SHP77 treated with DMSO at 0.1 percent for 48 hours (cell line): ENCODE data around the gene MAP7D1.
A peak's percentile ranks its signal among the peaks of the same experiment; 100 is the strongest.
"Not testable (repeated sequence)": the region's sequence is repeated elsewhere in the genome, so short reads cannot be mapped to it uniquely, and the experiment has no call there.

ENCODE experiments used
- DNase-seq: peaks from one replicate; lab custom pipeline; 2025; lab: John Stamatoyannopoulos, UW

The MAP7D1 gene

DNA sequence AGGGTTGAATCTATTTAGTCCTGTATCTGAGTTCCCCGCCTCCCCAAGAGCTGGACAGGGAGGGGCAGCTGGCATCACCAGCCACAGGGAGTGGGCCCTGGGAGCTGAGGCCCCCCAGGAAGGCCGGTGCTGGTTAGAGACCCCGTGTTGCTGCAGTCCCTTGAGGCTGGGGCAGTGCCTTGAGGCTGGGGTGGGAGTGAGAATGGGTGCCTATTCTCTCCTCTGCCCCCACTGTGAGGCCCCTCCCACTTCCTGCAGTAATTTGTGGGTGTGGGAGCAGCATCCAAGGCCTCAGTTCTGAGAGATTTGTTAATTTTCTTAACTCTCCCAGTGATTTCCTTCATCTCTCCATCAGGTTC, 4.1 kb upstream of the MAP7D1 start:
- DNase-seq: no peak

DNA sequence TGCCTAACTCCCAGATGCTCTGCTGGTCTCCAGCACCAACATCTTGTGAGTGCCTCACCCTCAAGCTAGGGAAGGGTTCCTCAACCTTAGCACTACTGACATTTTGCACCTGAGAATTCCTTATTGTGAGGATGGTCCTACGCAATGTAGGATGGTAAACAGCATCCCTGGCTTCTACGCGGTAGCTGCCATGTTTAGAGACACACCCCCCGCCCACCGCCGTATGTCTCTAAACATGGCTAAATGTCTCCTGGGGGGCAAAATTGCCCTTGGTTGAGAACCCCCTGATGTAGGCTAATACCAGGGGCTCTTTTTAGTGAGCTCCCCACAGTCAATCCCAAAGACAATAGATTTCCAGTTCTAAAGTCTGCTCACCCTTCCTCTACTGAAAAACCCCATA, 2.5 kb upstream of the MAP7D1 start:
- DNase-seq: no peak

DNA sequence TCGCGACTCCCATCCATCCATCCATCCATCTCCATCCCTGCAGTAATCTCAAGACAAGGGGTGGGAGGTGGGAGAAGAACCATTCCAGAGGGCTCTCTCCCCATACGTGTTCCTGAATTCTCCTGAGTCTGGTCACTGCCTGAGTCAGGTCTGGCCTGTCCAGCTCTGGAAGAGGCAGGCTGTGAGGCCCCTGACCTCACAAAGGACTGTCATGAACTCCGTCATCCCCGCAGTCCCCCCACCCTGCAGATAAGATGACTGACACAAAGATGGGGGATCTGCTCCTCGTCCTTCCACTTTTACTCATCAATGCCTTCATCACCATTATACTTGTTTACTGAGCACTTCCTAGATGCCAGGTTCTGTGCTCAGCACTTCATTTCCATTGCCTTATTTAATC, 1.6 kb upstream of the MAP7D1 start:
- no peak for DNase-seq

DNA sequence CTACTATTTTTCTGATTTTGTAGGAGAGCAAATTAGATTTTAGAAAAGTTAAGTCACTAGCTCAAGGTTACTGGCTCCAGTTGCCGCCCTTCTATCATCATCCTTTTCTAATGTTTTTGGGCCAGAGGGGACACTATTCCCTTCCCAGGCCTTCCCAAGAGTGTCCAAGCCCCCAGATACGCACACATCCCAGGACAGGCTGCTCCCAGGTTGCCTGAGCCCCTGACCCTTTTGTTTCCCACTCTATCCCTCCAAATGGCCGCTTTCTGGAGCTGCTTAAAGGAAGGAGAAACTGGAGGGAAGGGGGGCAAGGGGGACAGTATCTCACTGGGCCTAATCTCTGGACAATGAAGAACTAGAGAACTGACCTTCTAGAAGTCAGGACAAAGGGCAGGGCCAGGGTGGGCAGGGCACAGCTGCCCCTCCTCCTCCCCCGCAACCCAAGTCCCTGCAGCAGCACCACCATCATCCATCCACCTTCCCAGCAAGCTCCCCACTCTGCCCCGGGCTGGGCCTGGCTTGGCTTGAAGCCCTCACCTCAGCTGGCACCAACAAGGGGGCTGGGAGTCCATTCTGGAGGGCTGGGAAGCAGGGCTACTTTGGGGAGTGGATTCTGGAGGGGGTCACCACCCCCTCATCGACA, 1.1 kb upstream of the MAP7D1 start:
- DNase-seq: no peak

DNA sequence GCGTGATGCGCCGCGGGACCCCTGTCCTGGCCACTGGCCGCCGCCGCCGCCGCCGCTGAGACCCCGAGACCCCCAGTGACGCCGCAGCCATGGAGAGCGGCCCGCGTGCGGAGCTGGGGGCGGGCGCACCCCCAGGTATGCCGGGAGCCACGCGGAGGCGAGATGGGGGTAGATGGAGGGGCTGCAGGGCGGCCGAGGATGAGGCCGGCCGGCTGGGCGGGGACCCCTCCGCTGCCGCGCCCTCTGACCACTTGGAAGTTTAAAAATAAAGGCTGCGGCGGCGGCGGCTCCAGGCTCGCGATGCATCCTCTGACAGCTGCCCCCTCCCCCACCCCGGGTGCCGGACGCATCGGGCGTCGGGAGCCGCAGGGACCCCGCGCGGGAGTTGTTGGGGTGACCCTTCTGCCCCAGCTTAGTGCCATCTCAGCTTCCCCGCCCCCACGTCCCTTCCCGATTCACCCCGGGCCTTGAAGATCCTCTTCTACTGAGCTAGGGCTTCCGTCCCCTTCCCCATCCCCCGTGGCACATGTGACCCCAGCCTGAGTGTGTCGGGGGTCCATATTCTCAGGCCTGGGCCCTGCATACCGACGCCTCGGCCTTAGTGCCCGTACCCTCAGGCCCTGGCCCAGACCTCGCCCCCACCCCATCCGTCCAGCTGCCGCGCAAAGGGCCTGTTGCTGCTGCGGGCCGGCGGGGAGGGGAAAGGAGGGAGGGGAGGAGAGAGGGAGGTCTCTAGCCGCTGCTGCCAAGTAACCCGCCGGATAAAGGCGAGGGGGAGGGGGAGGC, 562 bp downstream of the MAP7D1 start:
- peak; percentile 38 for DNase-seq

DNA sequence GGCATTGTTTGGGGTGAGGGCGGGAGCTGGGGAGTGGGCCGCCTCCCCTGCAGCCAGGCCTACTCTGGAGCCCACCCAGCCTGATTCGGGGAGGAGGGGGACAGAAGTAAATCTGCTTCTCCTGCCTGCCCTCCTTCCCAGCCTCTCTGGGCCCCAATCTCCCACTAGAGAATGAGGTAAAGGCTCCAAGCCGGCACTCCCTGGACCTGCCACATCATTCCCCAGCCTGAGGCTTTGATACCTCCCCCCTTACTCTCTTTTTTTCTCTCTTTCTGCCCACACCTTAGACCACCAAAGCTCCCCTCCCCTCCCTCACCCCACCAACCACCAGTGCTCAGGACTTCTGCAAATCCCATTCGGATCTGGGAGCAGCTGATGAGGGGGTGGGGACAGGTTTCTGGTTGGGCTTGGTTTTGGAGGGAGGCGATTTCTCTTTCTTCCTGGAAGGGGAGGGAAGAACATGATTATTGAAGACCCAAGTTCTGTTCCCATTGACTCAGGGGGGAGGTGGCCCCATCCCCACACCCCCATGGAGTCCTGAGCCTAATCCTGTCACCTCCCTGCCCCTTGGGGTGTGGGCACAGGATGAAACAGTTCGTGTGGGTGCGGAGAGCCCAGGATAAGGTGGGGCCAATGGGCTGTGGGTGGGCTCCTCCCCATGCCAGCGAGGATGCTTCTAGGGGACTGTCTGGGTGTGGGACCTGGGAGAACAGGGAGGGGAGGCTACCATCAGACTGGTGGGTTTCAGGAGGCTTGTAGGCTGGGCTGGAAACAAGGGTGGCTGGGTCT, 1.3 kb downstream of the MAP7D1 start:
- no peak for DNase-seq

DNA sequence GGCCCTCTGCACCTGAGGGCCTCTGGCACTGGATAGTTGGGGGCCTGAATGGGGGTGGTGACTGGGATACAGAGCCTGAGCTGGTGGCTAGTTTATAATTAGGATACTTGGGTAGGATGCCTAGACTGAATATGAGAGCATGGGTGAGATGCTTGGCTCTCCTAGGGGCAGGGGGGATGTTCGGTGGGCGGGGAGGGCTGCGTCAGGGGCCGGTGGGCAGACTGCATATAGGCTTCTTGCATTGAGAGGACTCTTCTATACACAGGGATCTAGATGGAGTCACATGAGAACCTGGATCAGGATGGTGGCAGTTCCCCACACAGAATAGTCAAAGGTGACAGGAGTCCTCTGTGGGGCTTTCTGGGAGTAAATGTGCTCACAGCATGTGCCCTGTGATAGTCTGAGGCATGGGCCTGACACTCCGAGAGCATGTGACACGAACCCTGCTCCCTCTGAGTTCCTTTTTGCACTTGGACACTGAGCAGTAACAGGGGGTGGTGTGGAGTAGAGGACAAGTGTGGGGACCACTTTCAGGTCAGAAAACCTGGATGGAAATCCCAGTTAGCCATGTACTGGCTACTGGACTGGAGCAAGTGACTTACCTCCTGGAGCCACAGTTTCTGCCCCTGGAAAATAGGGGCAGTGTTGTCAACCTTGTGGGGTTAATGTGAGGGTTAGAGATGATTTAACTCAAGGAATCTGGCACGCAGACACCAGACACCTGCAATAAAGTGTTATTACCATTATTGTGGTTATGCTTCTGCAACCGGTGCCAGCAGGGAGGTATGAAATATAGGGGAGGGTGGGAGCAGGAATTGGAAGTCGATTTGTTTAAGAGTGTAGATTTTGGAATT, 2.2 kb downstream of the MAP7D1 start:
- no peak for DNase-seq

DNA sequence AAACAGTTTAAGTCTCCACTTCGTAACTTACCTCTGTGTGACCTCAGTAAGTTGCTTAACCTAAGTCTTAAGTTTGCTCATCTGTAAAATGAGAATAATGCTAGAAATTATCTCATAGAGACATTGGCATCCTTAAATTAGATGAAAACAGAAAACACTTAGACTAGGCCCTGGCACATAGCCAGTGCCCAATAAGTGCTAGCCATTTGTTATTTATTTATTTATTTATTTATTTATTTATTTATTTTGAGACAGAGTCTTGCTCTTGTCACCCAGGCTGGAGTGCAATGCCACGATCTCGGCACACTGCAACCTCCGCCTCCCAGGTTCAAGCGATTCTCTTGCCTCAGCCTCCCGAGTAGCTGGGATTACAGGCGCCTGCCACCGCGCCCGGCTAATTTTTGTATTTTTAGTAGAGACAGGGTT, 2.9 kb downstream of the MAP7D1 start:
- DNase-seq: not testable (repeated sequence)

DNA sequence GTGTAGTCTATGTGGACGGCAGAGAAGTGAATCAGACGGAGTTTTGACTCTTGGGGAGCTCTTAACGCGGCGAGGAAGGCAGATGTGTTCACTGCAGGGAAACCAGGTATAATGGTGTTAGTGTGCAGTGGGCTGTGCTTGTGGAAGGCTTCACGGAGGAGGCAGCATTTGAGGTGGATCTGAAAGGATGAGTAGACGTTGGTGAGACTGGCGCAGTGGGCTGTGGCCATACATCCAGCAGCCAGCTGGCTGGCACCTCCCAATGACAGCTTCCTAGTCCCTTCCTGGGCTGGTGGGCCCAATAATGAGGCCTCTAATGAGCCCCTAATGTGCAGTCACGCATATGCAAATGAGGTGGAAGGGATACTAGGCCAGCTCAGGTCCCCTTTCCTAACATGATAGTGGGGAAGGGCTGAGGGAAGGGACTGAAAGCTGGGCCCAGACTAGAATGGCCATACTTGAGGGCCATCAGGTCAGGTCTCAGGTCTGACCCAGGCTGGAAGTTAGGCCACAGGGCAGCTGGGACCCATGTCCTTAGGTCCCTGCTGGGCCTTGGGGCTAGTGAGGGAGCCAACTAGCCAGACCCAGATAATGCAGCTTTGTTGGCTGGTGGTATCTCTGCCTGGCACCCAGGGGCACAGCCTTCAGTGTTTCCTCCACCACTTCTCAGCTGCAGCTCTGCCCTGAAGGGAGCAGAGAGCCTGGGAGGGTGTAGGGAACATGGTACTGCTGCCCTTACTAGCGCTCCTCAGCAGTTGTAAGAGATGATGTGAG, 3.8 kb downstream of the MAP7D1 start:
- no peak for DNase-seq

DNA sequence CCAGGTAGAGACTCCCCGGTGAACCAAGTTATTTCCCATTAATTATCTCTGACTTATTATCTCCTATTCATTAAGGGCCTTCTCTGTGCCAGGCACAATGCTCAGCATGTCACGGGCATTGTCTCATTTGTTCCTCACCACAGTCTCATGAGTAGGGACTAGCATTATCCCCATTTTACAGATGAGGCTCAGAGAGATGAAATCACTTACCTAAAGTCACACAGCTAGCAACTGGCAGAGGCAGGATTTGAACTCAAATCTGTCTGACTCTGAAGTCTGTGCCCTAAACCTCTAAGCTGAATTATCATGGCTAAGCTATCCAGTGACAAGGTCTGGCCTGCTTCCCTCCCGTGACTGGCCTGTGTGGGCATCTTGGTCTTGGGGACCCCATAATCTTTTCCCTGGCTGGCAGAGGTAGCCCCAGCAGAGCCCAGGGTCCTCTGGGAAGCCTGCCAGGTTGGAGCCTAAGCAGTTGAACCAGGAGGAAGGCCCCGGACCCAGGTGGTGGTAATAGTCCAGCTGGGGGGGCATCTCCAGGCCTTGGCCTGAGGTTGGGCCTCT, 4.5 kb downstream of the MAP7D1 start:
- no peak for DNase-seq

DNA sequence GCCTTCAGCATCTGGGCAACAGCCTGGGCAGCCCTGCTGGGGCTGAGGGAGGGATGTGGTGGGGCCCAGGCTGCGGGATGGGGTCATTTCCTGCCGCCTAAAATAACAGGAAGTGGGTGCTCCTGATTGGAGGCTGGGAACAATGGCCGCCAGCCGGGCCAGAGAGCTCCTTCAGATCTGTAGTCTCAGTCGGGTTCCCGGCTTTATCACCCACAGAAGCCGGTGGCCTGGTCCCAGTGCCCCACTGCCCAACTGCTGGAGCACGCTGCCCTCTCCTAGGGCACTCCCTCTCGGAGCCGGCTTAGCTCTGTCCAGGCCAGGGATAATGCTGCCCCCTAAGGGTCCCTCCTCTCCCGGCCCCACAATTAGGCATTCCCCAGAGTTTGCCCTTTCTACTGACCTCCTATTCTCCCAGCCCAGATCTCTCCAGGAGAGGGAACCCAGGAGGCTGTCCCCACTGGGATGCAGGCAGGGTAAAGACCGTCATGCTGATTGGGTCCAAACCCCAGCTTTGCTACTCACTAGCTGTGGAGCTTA, 5.1 kb downstream of the MAP7D1 start:
- peak; percentile 26 for DNase-seq

DNA sequence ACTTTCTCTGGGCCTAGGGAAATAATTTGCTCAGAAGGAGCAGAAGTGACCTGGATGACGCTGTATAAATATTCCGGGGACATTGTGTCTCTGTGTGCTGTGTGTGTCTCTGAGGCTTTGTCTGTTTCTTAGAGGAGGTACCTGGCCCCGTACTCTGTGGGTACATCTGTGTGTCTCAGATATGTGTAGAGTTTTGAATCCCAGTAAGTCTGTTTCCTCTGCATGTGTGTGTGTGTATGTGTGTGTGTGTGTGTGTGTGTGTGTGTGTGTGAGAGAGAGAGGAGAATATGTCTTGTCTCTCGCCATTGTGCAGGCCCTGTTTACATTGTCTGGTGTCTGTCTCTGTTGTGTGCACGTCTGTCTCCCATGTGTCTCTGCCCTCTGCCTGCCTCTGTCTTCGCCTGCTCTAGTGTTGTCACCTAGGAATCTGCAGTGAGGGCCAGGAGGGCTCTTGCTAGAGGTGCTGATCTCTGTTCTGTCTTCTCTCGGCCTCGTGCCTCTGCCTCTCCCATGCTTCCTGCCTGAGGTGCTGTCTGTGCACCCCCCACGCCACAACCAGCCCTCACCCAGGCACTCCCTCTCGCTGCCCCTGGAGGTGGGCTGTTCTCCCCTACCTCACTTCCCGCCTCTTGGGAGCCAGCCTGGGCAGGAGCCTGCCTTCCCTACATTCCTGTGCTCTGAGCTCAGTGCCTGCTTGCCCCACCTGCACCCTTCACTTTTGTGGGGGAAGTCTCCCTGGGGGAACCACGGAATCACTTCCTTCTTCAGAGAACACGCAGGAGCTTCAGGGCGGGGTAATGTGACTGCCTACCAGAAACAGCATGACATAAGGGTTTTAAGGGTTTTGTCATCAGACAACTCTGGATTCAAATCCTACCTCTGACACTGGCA, 5.9 kb downstream of the MAP7D1 start:
- no peak for DNase-seq

DNA sequence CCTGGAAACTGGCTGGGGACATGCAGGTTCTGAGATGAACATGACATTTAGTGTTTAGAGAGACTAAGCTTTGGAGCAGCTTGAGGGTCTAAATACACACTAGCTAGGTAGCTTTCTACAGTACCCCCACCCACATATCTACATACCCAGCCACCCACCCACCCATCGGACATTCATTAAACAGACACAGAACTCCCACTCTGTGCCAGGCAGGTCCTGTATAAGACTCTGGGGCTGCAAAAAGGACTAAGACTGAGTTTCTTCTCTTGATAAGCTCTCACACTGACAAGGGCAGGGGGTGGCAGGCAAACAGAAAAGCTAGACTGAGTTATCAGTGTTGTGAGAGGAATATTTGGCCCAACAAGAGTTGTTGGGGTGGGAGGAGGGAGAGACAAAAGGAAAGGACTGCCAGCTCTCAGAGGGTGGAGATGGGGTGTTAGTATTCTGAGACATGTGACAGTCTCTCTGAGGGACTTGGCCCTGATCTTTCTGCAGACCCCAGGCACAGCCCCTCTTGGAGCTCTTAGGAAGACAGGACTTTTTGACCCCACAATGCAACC, 6.8 kb downstream of the MAP7D1 start:
- DNase-seq: no peak

DNA sequence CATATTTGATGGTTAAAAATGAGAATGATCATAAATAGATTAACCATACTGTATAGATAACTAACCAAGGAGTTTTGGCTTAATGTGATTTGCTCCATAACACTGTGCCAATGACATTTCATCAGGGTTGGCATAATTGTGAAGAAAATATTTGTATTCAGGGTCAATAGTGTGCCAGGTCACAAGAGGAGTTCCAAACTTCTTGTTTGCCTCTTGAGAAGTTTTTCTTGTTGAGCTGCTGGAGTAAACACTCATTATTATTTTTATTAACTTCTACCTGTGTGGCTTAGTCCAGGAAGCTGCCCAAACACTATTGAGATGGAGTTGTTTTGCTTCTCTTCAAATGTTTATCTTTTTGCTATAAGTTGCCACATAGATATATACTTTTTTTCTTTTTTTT, 7.5 kb downstream of the MAP7D1 start:
- no peak for DNase-seq

DNA sequence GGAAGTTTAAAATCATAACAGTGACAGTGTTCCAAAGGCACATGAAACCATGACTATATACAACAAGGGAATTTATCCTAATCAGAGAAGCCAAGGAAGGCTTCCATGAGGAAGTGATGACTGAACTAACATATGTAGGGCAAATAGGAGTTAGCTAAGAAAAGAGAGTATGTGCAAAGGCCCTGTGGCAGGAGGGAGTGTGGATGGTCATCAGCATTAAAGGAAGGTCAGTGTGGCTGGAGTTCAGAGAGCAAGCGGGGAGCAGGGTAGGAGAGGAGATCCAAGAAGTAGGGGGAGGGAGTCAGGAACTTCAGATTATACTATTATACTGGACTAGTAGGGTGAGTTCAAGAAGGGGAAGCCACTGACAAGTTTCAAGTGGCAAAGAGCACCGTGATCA, 8.4 kb downstream of the MAP7D1 start:
- no peak for DNase-seq

DNA sequence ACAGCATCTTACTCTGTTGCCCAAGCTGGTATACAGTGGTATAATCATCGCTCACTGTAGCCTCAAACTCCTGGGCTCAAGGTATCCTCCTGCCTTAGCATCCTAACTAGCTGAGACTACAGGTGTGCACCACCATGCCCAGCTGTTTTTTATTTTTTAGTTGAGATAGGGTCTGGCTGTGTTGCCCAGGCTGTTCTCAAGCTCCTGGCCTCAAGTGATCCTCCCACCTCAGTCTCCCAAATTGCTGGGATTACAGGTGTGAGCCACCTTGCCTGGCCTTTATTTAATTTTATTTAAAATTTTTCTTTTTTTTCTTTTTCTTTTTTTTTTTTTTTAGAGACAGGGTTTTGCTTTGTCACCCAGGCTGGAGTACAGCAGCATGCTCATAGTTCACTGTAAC, 9.2 kb downstream of the MAP7D1 start:
- no peak for DNase-seq

DNA sequence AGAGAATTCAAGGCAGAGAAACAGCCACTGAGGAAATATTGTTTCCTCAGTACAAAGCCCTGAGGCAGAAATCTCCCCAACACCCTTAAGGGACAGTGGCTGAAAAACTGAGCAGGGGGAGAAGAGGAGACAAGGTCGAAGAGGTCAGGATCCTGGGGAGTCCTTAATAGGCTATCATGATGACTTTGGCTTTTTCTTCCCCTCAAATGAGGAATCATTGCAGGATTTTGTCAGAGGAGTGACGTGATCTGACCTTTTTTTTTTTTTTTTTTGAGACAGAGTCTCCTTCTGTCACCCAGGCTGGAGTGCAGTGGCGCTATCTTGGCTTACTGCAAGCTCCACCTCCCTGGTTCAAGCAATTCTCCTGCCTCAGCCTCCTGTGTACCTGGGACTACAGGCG, 10.2 kb downstream of the MAP7D1 start:
- DNase-seq: no peak

DNA sequence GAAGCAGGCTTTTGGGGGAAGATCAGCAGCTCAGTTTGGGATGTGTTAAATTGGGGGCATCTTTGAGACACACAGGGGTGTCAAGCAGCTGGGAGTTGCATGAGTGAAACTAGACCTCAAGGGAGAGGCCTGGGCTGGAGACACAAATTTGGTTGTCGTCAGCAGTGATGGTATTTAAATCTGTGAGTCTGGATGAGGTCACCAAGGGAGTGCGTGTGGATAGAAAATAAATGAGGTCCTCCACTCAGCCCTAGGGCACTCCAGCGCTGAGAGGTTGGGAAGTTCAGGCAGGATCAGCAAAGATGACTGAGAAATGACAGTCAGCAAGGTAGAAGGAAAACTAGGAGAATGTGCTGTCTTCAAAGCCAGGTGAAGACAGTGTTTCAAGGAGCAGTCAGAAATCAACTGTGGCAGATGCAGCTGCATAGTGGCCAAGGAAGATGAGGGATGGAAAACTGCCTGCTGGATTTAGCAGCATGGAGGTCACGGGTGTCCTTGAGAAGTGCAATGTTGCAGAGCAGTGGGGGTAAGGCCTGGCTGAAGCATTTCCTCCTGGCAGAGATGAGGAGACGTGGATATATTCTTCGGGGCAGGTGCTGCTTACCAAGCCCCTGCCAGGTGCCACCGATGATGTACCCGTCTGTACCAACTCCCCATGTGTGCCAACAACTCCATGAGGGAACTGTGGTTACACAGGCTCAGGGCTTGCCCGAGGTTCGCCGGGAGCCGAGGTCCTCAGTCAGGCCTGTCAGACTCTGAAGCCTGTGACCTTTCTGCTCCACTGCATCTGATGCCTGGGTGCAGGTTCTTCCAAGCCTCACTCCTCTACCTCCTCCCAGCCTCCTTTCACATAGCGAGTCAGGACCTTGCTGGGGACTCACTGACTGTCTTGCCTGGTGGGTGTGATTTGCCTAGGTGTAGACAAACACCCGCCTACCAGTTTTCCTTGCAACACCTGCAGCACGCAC, 11.3 kb downstream of the MAP7D1 start:
- no peak for DNase-seq
